Measurements from ENCODE around the gene CCDC61.

Gene CCDC61

DNA sequence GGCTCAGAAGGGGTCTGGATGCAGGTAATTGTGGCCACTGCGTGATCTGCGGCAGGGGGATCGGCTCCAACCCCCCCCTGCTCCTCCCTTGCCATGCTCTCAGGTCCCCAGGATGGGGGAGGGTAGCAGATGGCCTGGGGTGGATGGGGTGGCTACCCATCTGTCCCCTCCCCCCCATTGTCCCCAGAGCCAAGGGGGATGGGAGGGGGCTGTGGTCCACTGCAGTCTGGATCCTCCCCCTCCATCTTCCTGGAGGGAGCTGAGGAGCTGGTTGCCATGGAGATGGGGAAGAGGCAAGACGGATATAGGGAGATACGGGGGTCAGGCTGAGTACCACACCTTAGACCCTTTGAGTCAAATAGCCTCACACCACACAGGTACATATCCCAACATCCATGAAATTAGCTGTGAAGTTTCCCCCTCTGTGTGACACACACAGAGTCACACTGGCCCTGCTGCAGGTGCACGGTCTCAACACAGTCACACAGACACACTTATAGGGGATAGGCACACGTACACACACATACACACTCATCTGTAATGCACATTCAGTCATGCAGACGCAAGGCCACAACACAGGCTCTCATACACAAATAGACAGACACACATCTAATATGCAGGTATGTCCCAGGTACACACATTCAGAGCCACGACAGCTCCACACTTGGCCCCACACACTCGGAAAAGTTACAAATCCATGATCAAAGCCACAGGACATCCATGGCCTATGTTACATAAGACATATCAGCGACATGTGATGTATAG is 19.8 kb upstream of the CCDC61 start:
- DNase-seq (ENCODE audit: low spot score), result no peak

DNA sequence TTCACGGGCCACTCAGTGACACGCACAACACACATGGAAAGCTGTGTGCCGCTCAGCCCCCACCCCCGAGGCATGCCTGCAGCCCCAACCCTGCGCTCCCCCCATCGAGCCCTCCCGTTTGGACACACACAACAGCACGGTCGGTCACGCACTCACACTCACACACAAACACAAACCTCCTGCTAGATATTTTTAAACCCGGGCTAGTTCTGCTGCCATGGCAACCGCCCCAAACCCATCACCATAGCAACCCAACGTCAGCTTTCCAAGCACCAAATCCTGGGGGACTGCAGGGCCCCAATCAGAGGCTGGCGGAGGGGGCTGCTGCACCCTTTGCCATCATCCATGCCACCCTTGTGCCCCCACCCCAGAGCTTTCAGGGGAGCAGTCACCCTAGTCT is 19.1 kb upstream of the CCDC61 start:
- no peak for DNase-seq (ENCODE audit: low spot score)

DNA sequence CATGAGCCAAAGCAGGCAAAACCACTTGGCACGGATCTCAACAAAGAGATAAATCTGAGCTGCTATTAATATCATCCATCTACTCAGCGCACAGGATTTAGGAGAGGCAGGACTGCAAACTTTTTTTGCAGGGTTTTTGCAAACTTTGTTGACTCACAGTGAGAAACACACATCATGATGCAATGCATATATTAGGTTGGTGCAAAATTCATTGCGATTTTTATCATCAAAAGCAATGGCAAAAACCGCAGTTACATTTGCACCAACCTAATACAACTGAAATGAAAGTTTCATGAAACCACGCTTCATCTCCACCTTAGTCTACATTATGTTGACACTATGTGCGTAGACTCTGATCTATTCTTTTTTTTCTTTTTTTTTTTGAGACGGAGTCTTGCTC is 17.1 kb upstream of the CCDC61 start:
- DNase-seq (ENCODE audit: low spot score), result no peak

DNA sequence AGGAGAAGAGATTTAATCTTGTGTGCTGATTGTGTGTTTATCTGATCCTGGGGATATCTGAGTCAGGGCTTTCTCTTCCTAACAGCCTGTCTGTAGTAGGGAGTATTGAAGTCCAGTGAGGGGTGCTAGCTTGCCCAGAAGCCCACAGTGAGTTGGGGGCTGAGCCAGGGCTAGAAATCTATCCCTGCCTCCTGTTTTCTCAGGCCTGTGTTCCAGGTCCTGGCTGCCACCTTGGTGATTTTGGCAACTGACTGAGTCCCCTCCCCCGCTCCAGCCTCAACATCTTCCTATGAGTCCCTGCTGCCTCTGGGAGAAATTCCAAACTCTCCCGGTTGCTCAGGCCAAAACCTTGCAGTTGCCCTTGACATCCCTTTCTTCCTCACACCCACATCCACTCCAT is 13.9 kb upstream of the CCDC61 start:
- DNase-seq (ENCODE audit: low spot score), result no peak

DNA sequence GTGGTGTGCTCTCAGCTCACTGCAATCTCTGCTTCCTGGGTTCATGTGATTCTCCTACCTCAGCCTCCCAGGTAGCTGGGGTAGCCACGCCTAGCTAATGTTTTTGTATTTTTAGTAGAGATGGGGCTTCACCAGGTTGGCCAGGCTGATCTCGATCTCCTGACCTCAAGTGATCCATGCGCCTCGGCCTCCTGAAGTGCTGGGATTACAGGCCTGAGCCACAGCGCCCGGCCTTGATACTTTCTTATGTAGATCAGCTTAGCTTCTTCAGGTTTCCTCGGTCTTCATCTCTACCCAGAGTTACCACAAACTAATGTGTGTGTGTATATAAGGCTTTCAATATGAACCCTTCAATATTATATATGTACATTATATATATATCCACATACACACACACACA is 9.9 kb upstream of the CCDC61 start:
- no peak for DNase-seq (ENCODE audit: low spot score)

DNA sequence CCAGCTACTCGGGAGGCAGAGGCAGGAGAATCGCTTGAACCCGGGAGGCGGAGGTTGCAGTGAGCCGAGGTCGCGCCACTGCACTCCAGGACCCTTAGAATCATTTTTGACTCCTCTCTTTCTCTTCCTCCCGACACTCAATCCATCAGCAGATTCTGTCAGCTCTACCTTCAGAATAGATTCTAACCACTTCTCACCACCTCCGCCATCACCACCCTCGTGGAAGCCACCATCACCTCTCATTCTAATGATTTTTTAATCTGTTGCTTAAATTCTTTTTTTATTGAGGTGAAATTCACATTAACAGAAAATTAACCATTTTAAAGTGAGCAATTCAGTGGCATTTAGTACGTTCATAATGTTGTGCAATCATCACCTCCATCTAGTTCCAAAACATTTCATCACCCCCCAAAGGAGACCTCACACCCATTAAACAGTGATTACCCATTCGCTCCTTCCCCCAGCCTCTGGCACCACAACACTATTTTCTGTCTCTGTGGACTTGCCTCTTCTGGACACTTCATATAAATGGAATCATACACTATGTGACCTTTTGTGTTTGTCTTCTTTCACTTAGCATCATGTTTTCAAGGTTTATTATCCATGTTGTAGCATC is 5.0 kb upstream of the CCDC61 start:
- DNase-seq (ENCODE audit: low spot score), result no peak

DNA sequence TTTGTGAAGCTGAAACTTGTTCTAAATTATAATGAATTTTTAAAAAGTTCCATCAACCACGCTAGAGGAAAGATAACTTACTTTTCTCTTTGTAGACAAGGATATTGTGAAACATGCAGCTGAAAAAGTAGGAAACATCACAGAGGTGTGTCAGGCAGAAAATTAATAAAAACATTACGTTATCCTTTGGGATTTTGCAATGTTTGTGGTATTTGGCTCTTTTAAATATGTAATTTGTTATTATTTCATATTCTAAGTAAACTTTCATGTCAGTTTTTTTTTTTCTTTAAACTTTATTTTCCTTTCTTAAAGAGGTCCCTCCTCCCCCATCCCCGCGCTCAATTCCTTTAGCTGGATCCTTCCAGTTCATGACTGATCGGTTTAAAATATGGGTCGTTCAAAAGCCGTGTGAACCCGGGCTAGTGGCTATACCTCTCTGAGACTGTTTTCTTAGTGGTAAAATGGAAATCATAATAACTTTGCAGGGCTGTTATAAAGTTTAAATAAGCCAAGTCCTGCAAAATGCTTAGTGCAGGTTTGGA is 740 bp upstream of the CCDC61 start:
- DNase-seq (ENCODE audit: low spot score), result no peak

DNA sequence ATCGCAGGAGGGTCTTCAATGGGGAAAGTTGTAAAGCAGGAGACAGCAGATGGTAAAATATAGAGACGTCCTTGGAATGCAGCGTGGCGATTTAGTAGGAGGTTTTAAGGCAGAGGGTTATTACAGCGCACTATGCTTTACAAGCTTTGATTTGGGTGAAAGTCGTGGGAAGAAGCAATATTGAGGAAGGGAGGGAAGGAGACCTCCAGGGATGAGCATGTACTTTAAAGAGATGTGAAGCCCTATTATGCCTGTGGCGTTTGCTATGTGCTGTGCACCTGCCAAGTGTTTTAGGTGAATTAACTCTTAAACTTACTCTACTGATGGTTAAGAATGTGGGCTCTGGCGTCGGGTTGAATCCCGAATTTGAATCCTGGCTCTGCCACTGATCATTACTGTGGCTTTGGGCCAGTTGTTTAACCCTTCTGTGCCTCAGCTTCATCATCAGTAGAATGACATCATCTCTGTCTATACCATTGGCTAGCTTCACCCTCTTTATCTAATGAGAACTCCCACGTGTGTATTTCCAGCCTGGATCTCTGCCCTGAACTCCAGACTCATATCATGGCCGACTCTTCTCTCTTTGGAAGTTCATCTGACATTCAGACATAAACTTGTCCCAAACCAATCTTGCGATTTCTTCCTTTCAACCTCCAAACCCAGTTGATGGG is 583 bp downstream of the CCDC61 start:
- DNase-seq (ENCODE audit: low spot score), result no peak

DNA sequence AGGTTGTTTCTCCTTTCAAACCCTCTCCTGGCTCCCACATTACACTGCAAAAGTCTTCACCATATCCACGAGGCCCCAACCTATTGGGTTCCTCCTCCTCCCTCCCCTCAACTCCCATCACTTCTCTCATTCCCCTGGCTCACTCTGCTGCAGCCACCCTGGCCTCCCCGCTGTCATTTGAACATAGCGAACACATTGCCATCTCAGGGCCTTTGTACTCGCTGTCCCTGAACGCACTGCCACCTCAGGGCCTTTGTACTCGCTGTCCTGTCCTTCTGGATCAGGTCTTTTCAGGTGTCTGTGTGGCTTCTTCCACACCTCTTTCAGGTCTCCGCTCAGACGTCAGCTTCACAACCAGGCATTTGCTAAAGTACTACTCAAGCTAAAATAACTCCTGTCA is 1.7 kb downstream of the CCDC61 start:
- DNase-seq (ENCODE audit: low spot score), result no peak

DNA sequence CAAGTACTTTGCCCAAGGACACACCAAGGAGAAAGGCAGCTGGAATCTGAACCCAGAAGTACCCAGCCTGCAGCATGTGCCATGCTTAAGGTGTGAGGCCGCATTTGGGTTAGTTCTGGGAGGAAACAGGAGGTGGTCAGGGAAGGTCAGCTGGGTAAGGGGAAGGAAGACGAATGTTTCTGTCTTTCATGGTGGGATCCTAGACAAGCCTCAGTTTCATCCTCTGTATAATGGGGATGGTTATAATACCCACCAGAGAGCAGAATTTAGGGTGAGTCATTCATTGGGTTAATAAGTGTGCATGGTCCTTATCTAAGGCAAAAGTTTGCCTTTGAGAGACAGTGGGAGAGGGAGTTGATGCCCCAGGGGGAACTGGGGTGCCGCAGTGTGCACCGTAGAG is 3.6 kb downstream of the CCDC61 start:
- DNase-seq (ENCODE audit: low spot score), result no peak

DNA sequence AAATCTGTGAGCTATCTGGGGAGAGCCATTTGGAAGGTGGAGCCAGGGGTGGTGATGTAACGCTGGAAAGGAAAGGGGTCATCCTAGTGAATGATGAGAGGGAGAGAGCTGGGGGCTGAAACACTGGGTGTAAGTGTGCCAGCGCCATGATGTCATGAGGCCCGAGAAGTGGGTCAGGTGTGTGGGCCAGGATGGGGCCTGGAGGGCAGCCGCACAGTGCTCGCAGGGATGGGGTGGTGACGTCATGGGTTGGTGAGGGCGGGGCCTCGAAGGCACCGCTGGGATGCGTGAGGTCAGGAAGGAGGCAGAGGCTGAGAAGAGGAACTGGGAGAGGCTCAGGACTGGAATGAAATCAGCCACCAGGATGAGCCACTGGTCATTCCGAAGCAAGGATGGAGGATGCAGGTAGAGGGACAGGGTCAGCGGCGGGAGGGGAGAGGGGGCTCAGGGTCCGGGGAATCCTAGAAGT is 4.4 kb downstream of the CCDC61 start:
- DNase-seq (ENCODE audit: low spot score), result no peak

DNA sequence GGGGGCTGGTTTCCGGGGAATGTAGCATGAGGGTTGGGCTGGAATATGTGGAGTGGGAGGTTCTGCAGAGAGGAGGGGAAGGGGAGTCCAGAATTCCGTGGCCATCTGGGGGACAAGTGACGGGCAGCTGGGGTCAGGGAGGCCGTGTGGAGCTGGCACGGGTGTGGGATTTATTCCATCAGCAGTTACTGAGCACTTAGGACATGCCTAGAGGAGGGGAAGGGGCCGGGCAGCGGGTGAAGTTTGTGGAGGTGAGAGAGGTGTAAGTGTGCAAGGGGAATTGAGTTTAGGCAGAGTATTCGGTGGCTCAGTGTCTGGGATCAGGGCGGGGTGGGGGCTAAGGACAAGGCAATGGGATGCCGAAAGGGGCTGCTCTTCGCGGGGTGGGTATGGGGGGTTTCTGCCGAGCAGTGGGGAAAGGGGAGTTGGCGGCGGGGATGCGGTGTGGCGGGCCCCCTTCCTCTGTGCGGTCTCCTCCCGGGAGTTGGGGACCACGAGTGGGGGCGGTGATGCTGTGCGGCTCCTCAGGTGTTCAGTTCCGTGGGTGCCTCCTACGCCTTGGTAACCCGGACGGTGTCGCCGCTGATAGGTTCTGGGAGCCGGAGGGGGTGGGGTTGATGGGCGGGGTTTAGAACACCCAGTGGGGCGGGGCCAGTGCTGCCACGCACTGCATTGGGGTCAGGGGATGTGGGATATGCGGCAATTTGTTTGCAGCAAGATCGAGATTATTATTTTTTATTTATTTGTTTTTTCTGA is 5.4 kb downstream of the CCDC61 start:
- no peak for DNase-seq (ENCODE audit: low spot score)

DNA sequence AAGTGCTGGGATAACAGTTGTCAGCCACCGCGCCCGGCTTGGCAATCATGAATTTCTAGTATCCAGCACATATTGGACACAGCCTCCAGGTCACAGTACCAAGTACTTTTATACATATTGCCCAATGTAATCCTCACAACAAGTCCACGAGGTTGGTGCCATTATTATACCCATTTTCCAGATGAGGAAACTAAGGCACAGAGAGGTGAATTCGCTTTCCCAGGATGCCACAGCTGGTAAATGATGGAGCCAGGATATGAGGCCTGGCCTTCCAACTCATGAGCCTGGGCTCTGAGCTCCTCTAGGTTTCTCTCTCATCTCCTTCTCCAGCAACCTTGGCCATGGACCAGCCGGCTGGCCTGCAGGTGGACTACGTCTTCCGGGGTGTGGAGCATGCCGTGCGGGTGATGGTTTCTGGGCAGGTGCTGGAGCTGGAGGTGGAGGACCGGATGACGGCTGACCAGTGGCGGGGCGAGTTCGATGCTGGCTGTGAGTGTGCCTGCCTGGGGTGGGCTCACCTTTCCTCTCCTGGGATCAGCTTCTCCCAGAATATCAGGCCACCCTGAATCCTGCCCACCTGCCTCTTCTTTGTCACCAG is 7.5 kb downstream of the CCDC61 start:
- DNase-seq (ENCODE audit: low spot score), result no peak

DNA sequence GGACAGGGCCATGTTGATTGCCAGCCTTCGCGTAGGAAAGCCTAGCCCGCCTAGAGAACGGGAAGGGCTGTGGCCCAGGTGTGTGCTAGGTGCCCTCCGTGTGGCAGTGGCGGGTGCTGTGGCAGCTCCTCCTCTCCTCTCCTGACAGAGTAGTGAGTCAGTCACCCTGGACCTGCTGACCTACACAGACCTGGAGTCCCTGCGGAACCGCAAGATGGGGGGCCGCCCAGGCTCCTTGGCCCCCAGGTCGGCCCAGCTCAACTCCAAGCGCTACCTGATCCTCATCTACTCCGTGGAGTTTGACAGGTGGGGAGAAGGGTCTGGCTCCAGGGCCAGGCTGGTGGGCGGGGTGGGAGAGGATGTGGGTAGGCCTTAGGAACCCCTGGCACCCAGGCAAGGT is 11.1 kb downstream of the CCDC61 start:
- no peak for DNase-seq (ENCODE audit: low spot score)

DNA sequence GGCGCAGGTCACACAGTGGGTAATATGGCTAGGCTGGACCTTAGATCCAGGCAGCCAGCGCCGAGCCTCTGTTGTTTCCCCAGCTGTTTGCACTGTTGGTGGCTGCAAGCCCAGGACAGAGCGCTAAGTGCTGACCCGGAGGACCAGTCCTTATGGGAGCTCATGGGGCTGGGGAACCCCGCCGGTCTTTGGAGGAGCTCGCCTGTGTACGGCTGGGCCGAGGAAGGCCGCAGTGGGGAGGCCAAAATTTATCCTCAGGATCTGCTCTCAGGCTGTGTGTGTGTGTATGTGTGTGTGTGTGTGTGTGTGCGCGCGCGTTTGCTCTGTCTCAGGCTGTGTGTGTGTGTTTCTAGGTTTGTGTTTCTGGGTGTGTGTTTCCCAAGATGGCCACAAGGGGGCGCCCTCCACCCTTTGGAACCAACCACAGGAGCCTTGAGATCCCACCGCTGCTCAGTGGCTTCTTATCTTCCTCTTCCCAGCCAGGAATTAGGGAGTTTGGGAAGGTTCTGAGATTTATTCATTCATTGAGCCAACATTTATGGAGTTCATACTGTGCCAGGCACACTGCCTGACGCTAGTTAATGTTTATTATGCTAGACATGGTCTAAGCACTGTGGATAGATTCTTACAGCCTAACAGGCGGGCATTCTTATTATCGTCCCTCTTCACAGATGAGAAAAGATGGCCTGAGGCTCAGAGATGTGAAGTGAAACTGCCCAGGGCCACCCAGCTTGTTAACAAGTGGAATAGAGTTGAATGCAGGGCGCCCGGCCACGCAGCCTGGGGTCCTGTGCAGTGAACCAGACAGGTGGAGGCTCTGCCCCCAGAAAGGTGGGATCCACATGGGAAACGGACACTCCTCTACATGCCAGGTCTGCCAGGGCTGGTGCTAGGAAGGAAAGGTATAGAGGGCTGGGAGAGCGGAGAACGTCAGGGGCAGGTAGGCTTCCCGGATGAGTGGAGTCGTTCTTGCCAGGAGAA is 14.6 kb downstream of the CCDC61 start:
- DNase-seq (ENCODE audit: low spot score), result peak; percentile 68

DNA sequence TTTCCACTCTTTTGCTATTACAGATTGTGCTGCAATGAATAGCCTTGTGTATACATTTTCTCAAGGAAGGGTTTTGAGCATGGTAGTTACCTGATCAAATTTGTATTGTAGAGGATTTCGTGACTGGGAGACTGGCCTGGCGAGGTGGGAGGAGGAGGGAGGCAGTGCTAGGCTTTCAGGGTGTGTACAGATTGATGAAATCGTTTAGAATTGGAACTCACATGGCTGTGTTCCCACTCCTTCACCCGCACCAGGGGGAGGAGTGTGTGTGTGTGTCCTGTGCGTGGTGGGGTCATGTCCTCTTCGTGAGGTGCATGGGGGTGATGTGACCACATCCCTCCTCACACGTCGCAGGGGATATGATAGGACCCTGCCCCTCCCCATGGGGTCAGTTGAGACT is 19.3 kb downstream of the CCDC61 start:
- DNase-seq (ENCODE audit: low spot score), result no peak

DNA sequence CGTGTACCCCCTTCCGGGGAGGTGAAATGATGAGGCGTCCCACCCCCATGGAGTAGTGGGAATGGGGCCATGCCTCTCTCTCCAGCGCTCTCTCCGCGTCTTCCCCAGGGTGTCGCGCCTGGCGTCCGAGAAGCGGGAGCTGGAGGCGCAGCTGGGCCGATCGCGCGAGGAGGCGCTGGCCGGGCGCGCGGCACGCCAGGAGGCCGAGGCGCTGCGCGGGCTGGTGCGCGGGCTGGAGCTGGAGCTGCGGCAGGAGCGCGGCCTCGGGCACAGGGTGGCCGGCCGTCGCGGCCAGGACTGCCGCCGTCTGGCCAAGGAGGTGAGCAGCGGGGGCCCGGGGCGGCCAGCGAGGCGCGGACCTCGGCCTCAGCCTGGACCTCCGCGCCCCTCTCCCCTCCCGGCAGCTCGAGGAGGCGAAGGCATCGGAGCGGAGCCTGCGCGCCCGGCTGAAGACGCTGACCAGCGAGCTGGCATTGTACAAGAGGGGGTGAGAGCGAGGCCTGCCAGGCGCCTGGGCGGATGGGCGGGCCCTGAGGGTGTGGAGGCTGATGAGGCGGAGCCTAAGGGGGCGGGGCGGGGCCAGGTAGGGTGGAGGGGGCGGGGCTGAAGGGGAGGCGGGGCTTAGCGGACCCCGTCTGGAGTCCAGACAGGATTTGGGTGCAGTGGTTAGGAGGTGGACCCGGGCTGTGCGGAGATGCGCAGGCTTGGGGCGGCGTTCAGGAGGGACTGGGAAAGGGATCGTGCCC is 19.8 kb downstream of the CCDC61 start:
- DNase-seq (ENCODE audit: low spot score), result peak; percentile 54

DNA sequence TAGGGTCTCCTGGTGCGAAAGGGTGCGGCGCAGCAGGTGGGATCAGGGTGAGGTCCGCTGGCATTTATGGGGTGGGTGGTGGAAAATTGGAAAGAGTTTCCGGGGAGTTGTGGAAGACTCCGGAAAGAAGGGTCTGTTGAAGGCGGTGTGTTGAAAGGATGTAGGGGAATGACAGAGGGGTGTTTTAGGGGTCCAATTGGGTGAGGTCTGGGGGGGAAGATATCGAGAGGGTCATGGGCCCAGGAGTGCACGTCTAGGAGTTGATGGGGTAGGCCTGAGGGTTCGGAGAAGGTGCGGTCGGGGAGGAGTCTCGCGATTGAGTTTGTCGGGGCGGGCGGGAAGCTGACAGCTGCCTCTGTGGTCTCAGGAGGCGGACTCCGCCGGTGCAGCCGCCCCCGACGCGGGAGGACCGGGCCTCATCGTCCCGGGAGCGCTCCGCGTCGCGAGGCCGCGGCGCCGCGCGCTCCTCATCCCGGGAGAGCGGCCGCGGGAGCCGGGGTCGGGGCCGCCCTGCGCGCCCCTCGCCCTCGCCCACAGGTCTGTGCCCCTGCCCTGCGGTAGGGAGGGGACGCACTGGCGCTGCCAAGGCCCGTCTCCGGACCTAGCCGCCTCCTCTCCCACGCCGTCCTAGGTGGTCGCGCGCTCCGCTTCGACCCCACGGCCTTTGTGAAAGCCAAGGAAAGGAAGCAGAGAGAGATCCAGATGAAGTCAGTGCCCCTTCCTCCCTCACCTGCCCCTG is 20.6 kb downstream of the CCDC61 start:
- no peak for DNase-seq (ENCODE audit: low spot score)

DNA sequence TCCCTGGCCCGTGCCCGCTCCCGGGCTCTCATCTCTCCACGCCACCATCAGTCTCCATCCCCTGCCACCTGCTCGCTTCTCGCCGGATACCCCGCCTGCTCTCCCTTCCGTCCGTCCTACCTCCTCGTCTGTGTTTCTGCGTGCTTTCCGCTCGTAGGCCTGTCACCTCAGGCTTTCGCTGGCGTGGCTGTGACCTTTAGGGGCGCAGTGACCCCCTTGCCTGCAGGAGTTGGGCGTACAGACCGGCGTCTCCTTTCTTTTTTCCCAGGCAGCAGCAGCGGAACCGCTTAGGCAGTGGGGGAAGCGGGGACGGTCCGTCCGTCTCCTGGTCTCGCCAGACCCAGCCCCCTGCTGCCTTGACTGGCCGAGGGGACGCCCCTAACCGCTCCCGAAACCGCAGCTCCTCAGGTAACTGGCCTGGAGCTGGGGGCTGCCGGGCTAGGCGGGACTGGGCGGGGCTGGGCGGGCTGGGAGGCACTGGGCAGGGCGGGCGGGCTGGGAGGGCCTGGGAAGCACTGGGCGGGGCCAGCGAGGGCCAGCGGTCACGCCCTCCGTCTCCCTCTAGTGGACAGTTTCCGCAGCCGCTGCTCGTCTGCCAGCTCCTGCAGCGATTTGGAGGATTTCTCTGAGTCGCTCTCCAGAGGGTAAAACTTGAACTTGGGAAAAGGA is 21.3 kb downstream of the CCDC61 start:
- peak; percentile 78 for DNase-seq (ENCODE audit: low spot score)
